GM12864 (cell line): ENCODE results near the gene FAM227B.
"Not testable (repeated sequence)": the region's sequence is repeated elsewhere in the genome, so short reads cannot be mapped to it uniquely, and the experiment has no call there.

ENCODE experiments used
- DNase-seq: peaks from one replicate; pipeline ENCODE4 v3.0.0-alpha.2; 2011; ENCODE audit warnings: low read depth
- H3K4me3 ChIP-seq: 2 replicates; pipeline ENCODE4 v1.5.1; 2011; ENCODE audit warnings: mild to moderate bottlenecking, low read depth, low read length, control low read depth
- CTCF ChIP-seq: IDR thresholded peaks from 2 replicates; pipeline ENCODE4 v1.5.1; 2011; ENCODE audit warnings: low read depth, mild to moderate bottlenecking, moderate library complexity, low read length, control low read depth, inconsistent platforms; ENCODE audit errors: missing control alignments

Gene FAM227B

GRCh38 chr15:49573421-49573820 is 47.2 kb downstream of the FAM227B start:
- TF ChIP-seq CTCF: no peak
- H3K4me3 ChIP-seq: no peak overlapping the region
- no peak for DNase-seq

- TF ChIP-seq CTCF: no peak
- DNase-seq: no peak
- H3K4me3 ChIP-seq: no peak overlapping the region
Observed at GRCh38 chr15:49570672-49571071, 49.9 kb downstream of the FAM227B start.

DNA sequence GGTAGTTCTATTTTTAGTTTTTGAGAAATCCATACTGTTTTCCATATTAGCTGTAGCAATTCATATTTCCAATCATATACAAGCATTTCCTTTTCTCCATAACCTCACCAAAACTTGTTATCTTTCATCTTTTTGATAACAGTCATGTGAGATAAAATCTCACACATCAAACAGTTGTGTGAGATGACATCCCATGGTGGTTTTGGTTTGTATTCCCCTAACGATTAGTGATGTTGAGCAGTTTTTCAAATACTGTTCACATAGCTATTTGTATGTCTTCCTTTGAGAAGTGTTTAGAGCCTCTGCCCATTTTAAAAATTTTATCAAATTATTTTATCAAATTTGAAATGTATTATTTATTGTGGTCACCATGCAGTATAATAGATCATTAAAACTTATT is 50.4 kb downstream of the FAM227B start:
- TF ChIP-seq CTCF: no peak
- H3K4me3 ChIP-seq: no peak overlapping the region
- no peak for DNase-seq

DNA sequence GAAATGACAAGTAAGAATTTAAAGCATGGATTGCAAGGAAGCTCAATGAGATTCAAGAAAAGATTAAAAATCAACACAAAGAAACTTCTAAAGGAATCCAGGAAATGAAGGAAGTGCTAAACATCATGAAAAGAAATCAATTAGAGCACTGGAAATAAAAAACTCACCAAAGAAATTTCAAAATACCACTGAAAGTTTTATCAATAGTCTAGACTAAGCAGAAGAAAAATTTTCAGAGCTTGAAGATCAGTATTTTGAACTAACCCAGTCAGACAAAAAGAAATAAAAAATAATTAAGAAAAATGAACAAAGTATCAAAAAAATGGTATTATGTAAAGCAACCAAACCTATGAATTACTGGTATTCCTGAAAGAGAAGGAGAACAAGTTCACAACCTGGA is 60.6 kb downstream of the FAM227B start:
- no peak for DNase-seq
- TF ChIP-seq CTCF: no peak
- no peak overlapping the region for H3K4me3 ChIP-seq

- no peak overlapping the region for H3K4me3 ChIP-seq
- DNase-seq: no peak
- no peak for TF ChIP-seq CTCF
Observed at GRCh38 chr15:49558929-49559328, 61.7 kb downstream of the FAM227B start.

GRCh38 chr15:49556437-49556836 is 64.2 kb downstream of the FAM227B start:
- H3K4me3 ChIP-seq: no peak overlapping the region
- TF ChIP-seq CTCF: no peak
- DNase-seq: no peak

- DNase-seq: not testable (repeated sequence)
Observed at GRCh38 chr15:49550342-49550741, 70.3 kb downstream of the FAM227B start.

DNA sequence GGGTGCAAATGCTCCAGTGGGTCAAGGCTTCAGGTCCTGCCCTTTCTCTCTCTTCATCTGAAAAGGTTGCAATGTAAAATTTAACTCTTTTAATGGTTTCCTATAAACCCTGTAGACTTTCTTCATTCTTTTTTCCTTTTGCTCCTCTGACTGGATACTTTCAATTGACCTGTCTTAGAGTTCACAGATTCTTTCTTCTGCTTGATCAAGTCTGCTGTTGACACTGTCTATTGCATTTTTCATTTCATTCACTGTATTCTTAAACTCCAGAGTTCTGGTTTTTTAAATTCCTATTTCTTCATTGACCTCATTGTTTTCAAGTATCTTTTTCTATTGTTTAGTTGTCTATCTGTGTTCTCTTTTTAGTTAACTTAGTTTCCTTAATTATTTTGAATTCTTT is 82.1 kb downstream of the FAM227B start:
- DNase-seq: no peak
- TF ChIP-seq CTCF: no peak
- no peak overlapping the region for H3K4me3 ChIP-seq

More at GRCh38 chr15:49550342-49550741, 70.3 kb downstream of the FAM227B start:
- H3K4me3 ChIP-seq: not testable (repeated sequence)
